ENCODE measurements around the gene PTGFRN.
A peak's percentile ranks its signal among the peaks of the same experiment; 100 is the strongest.

PTGFRN gene

DNA sequence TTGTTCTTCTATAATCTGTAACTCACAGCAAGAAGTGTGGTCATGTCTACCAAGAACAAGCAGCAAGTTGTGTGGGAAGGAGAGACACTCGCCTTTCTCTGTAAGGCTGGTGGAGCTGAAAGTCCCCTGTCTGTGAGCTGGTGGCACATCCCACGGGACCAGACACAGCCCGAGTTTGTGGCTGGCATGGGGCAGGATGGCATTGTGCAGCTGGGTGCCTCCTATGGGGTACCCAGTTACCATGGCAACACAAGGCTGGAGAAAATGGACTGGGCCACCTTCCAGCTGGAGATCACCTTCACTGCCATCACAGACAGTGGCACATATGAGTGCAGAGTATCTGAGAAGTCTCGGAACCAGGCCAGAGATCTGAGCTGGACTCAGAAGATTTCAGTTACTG lies 107.3 kb downstream of the PTGFRN start:
- no peak overlapping the region for H3K4me3 ChIP-seq (ENCODE audit: low read depth, low read length)

DNA sequence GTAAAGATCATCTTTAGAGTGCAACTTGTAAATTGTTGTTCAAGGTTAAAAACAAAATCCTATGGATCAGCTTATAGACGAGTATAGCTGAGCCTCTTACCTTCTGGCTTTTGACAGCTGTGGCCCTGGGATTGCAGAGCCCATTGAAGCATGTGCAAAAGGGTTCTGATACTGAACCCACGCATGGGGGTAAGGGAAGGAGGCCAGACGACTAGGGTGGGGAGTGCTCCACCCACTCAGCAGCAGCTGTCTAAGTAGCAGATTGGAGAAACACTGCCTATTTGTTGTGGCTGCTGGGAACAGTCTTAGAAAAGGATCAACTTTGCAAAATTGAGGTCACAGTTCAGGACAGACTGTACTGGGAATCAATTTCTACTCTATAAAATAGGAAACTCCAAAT lies 107.9 kb downstream of the PTGFRN start:
- TF ChIP-seq, protein P1, sequence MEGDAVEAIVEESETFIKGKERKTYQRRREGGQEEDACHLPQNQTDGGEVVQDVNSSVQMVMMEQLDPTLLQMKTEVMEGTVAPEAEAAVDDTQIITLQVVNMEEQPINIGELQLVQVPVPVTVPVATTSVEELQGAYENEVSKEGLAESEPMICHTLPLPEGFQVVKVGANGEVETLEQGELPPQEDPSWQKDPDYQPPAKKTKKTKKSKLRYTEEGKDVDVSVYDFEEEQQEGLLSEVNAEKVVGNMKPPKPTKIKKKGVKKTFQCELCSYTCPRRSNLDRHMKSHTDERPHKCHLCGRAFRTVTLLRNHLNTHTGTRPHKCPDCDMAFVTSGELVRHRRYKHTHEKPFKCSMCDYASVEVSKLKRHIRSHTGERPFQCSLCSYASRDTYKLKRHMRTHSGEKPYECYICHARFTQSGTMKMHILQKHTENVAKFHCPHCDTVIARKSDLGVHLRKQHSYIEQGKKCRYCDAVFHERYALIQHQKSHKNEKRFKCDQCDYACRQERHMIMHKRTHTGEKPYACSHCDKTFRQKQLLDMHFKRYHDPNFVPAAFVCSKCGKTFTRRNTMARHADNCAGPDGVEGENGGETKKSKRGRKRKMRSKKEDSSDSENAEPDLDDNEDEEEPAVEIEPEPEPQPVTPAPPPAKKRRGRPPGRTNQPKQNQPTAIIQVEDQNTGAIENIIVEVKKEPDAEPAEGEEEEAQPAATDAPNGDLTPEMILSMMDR (IDR thresholded peaks at IDR 0.05; ENCODE audit: low read depth, low read length), result no peak
- H3K9me3 ChIP-seq (ENCODE audit: severe bottlenecking), result no peaks in the 10 kb centered on the region
- no peaks in the 10 kb centered on the region for H3K27me3 ChIP-seq (ENCODE audit: insufficient read depth, low read depth, severe bottlenecking)
- no peak overlapping the region for H3K4me3 ChIP-seq (ENCODE audit: low read depth, low read length)
- peak; percentile 90 for DNase-seq
- no peaks in the 10 kb centered on the region for H3K36me3 ChIP-seq
- peak overlapping the region; percentile 53 for H3K27ac ChIP-seq

More for the DNA sequence above, 107.3 kb downstream of the PTGFRN start:
- Histone ChIP-seq H3K9me3 (ENCODE audit: severe bottlenecking) (no peaks in the 10 kb centered on the region), H3K27me3 (ENCODE audit: insufficient read depth, low read depth, severe bottlenecking) (no peaks in the 10 kb centered on the region), H3K27ac (peak overlapping the region; percentile 46), H3K36me3 (no peaks in the 10 kb centered on the region)
- TF ChIP-seq, protein P1 (IDR thresholded peaks at IDR 0.05; ENCODE audit: low read depth, low read length), result no peak
- no peak for DNase-seq

DNA sequence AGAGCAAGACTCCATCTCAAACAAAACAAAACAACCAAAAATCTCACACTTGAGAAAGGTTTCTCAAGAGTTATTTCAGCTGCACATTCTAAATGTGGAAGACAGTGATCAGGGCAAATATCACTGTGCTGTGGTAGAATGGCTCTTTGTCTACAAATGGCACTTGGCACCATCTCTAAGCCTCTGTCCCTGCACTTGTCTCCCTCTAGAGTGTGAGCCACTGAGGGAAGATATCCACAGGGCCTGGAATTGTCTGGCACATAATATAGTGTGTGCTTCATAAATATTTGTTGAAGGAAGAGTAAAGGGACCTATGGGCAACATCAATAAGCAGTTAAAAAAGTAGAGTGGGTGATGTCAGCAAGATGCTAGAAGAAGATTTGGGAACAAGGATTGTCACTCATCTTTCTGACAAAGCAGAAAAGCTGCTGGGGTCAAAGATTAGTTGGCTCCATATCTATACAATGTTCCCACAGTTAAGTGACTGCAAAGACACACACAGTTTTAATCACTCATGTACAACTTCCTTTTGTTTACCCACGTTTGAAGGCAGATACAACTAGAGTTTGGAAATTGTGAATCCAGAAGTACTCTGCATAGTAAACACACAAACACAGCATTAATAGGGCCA lies 110.9 kb downstream of the PTGFRN start:
- Histone ChIP-seq H3K27me3 (ENCODE audit: insufficient read depth, low read depth, severe bottlenecking) (no peaks in the 10 kb centered on the region), H3K27ac (no peak overlapping the region), H3K9me3 (ENCODE audit: severe bottlenecking) (no peaks in the 10 kb centered on the region), H3K36me3 (no peaks in the 10 kb centered on the region), H3K4me3 (ENCODE audit: low read depth, low read length) (no peak overlapping the region)
- TF ChIP-seq, protein P1 (IDR thresholded peaks at IDR 0.05; ENCODE audit: low read depth, low read length), result no peak
- no peak for DNase-seq

DNA sequence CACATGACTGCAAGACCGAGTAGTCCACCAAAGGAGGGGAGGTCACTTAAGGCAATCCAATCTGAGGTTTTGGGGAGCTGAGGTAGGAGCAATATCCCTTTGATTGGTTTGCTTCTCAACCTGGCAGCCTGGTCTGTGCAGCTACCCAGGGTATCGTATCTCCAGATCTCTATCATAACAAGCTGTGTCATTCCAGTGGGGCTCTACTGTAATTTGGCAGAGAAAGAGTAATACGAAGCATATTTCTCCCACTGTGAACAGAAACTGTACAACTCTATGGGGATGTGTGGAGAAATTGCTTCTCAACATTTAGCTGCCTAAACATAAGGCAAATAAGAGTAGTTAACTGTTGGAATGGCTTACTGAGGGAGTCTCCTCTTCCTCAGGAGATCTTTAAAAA lies 112.4 kb downstream of the PTGFRN start:
- no peak overlapping the region for H3K4me3 ChIP-seq (ENCODE audit: low read depth, low read length)
- H3K27me3 ChIP-seq (ENCODE audit: insufficient read depth, low read depth, severe bottlenecking), result no peaks in the 10 kb centered on the region
- TF ChIP-seq, protein P1 (IDR thresholded peaks at IDR 0.05; ENCODE audit: low read depth, low read length), result no peak

DNA sequence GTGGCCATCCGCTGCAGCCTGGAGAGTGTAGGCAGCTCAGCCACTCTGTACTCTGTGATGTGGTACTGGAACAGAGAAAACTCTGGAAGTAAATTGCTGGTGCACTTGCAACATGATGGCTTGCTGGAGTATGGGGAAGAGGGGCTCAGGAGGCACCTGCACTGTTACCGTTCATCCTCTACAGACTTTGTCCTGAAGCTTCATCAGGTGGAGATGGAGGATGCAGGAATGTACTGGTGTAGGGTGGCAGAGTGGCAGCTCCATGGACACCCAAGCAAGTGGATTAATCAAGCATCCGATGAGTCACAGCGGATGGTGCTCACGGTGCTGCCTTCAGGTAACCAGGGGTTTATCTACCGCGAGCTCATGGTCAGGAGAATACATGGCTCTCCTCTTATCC lies 115.9 kb downstream of the PTGFRN start:
- H3K4me3 ChIP-seq (ENCODE audit: low read depth, low read length), result no peak overlapping the region
- no peaks in the 10 kb centered on the region for H3K27me3 ChIP-seq (ENCODE audit: insufficient read depth, low read depth, severe bottlenecking)
- TF ChIP-seq, protein P1 (IDR thresholded peaks at IDR 0.05; ENCODE audit: low read depth, low read length), result no peak
- no peaks in the 10 kb centered on the region for H3K36me3 ChIP-seq
- H3K27ac ChIP-seq, result no peak overlapping the region
- no peak for DNase-seq
- no peaks in the 10 kb centered on the region for H3K9me3 ChIP-seq (ENCODE audit: severe bottlenecking)

More for the DNA sequence above, 112.4 kb downstream of the PTGFRN start:
- Histone ChIP-seq H3K9me3 (ENCODE audit: severe bottlenecking) (no peaks in the 10 kb centered on the region), H3K27ac (no peak overlapping the region), H3K36me3 (no peaks in the 10 kb centered on the region)
- no peak for DNase-seq

DNA sequence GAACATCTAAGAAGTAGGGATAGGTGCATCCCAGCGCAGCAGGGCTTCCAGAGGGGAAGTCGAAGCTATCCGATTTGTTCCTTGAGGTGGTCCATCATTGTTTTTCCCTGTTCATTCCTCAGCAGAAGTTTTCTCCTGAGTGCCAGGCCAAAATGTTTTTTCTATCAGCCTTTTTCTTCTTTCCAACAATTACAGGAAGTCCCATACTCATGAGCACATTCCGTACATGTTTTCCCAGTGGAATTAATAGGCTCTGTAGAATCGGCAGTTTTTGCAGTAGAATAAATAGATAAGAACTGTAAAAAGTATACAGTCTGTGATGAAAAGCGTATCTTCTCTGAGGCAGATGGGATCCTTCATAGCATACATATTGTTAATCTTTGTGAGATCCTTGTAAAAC lies 116.6 kb downstream of the PTGFRN start:
- no peak overlapping the region for H3K4me3 ChIP-seq (ENCODE audit: low read depth, low read length)
- H3K27ac ChIP-seq, result peak overlapping the region; percentile 43
- H3K27me3 ChIP-seq (ENCODE audit: insufficient read depth, low read depth, severe bottlenecking), result no peaks in the 10 kb centered on the region
- no peaks in the 10 kb centered on the region for H3K36me3 ChIP-seq
- no peaks in the 10 kb centered on the region for H3K9me3 ChIP-seq (ENCODE audit: severe bottlenecking)
- no peak for DNase-seq
- TF ChIP-seq, protein P1 (IDR thresholded peaks at IDR 0.05; ENCODE audit: low read depth, low read length), result no peak
